ENCODE data around the gene ZNF354B. TPM values are rescaled to one million over a fixed set of nuclear protein-coding genes. Genes with fewer than 3 reads are reported as not detected.
"Not testable (repeated sequence)": the region's sequence is repeated elsewhere in the genome, so short reads cannot be mapped to it uniquely, and the experiment has no call there.

The ZNF354B gene
- total RNA-seq, 1 donor from 2014 or later = 15.7 TPM

DNA sequence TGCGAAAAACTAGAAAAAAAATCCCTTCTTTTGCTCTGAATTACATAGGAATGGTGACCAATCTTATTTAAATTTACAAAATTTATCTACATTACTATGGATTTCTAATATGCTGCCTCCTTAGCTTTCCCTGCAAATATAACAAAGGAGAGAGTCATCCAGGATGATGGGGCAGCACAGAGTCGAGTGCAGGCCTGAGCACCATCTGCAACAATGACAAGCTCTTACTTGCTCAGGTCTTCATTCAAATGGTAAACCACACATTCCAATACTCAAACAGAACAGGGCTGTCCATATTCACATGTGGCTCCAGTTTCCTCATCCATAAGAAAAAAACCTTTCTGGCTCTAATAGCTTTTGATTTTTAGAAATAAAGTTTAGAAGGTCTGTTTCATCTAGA is 33.5 kb upstream of the ZNF354B start:
- ATAC-seq = no peak
- Histone ChIP-seq H3K4me3 (no peak overlapping the region), H3K27me3 (no peaks in the 10 kb centered on the region), H3K36me3 (no peaks in the 10 kb centered on the region), H3K4me1 (no peaks in the 10 kb centered on the region), H3K27ac (no peak overlapping the region), H3K9me3 (no peaks in the 10 kb centered on the region)
- intact Hi-C loops (cut with DNase I) = no loop called here
- TF ChIP-seq, protein P1, sequence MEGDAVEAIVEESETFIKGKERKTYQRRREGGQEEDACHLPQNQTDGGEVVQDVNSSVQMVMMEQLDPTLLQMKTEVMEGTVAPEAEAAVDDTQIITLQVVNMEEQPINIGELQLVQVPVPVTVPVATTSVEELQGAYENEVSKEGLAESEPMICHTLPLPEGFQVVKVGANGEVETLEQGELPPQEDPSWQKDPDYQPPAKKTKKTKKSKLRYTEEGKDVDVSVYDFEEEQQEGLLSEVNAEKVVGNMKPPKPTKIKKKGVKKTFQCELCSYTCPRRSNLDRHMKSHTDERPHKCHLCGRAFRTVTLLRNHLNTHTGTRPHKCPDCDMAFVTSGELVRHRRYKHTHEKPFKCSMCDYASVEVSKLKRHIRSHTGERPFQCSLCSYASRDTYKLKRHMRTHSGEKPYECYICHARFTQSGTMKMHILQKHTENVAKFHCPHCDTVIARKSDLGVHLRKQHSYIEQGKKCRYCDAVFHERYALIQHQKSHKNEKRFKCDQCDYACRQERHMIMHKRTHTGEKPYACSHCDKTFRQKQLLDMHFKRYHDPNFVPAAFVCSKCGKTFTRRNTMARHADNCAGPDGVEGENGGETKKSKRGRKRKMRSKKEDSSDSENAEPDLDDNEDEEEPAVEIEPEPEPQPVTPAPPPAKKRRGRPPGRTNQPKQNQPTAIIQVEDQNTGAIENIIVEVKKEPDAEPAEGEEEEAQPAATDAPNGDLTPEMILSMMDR (IDR thresholded peaks at IDR 0.05) = no peak
- DNase-seq = no peak

DNA sequence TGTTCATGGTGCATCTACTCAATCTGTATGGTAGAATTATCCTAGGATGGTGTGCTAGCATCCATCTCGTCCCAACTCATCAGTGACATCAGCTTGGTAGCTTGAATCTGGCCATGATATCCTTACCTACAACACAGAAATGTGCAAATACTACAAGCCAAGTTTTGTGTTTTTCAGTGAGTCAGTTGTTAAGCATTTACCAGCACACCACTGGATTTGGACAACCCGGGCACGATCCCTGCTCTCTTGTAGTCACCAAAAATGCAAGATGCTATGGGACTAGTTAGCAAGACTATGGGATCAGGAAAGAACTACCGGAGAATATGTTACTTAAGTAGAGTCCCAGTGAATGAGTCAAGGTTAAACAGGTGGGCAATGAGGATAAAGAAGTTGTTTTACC is 32.1 kb upstream of the ZNF354B start:
- Histone ChIP-seq H3K36me3 (no peaks in the 10 kb centered on the region), H3K4me1 (no peaks in the 10 kb centered on the region), H3K27ac (no peak overlapping the region), H3K4me3 (no peak overlapping the region), H3K9me3 (no peaks in the 10 kb centered on the region), H3K27me3 (no peaks in the 10 kb centered on the region)
- TF ChIP-seq, protein P1 (IDR thresholded peaks at IDR 0.05) = no peak
- no peak for DNase-seq
- intact Hi-C loops (cut with DNase I) = no loop called here
- no peak for ATAC-seq

DNA sequence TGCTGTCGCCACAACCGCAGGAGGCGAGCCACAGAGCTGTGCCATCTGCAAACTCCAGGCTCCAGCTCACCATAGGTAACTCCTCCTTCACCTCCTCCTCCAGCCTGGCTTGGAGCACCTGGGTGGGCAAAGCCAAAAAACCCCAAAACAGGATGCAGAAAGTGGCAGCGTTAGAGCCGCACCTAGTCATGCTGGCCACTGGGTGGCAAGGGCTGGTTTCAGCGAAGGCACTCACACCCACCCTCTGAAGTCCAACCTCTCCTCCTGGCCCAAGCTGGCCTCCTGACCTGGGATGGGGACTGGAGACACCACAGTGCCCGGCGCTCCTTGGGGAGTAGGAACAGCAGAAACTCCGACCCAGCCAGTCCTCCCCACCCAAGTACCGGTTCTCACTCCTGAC is 28.7 kb upstream of the ZNF354B start:
- TF ChIP-seq, protein P1 (IDR thresholded peaks at IDR 0.05) = no peak
- Histone ChIP-seq H3K27me3 (no peaks in the 10 kb centered on the region), H3K4me1 (no peaks in the 10 kb centered on the region), H3K27ac (no peak overlapping the region), H3K36me3 (no peaks in the 10 kb centered on the region), H3K4me3 (no peak overlapping the region), H3K9me3 (no peaks in the 10 kb centered on the region)
- DNase-seq (no peak), ATAC-seq (no peak)
- intact Hi-C loops (cut with DNase I) = no loop called here

DNA sequence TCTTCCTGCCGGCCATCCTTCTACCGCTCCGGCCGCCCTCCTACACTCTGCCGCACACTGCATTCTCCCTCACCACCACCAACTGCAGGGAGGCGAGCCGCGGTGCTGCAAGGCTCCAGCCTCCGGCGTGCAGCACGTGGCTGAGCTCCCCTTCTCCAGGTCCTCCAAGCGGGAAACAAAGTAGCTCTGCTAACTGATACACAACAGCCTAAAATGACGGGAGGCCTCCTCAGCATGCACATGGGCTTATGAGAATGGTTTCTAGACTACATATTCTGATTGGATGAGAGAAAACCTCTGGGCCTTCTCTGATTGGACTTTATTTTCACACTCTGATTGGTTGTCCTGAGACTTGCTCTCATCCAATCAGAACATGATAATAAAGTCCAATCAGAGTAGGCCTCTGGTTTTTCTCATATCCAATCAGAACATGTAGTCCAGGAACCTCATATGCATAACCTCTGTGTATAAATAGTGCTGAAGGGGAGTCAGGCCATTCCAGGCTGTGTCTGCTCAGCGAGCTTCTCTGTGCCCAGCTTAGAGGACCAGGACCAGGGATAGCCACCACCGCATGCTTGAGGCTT is 27.0 kb upstream of the ZNF354B start:
- no peak for DNase-seq
- TF ChIP-seq, protein P1 (IDR thresholded peaks at IDR 0.05) = no peak
- H3K27me3 ChIP-seq = no peaks in the 10 kb centered on the region
- no peaks in the 10 kb centered on the region for H3K9me3 ChIP-seq
- H3K36me3 ChIP-seq = no peaks in the 10 kb centered on the region
- no peak for ATAC-seq
- no peak overlapping the region for H3K4me3 ChIP-seq
- H3K4me1 ChIP-seq = no peaks in the 10 kb centered on the region
- H3K27ac ChIP-seq = no peak overlapping the region
- intact Hi-C loops (cut with DNase I) = no loop called here

DNA sequence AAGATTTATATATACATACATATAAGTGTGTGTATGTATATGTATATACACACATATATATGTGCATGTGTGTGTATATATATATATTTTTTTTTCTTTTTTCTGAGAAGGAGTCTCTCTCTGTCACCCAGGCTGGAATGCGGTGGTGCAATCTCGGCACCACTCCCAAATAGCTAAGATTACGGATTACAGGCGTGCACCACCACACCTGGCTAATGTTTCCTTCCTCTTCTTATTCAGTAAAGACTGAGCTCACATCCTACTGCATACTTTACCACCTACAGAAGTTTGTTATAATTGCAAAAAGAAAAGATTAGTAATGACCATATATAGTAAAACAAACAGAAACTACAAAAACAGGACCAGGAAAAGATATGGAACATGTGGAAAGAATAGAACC is 23.1 kb upstream of the ZNF354B start:
- no peaks in the 10 kb centered on the region for H3K9me3 ChIP-seq
- no peak overlapping the region for H3K4me3 ChIP-seq
- no peak for DNase-seq
- ATAC-seq = no peak
- intact Hi-C loops (cut with DNase I) = no loop called here
- TF ChIP-seq, protein P1 (IDR thresholded peaks at IDR 0.05) = no peak
- H3K27ac ChIP-seq = no peak overlapping the region
- H3K27me3 ChIP-seq = no peaks in the 10 kb centered on the region
- H3K4me1 ChIP-seq = no peaks in the 10 kb centered on the region
- H3K36me3 ChIP-seq = no peaks in the 10 kb centered on the region

DNA sequence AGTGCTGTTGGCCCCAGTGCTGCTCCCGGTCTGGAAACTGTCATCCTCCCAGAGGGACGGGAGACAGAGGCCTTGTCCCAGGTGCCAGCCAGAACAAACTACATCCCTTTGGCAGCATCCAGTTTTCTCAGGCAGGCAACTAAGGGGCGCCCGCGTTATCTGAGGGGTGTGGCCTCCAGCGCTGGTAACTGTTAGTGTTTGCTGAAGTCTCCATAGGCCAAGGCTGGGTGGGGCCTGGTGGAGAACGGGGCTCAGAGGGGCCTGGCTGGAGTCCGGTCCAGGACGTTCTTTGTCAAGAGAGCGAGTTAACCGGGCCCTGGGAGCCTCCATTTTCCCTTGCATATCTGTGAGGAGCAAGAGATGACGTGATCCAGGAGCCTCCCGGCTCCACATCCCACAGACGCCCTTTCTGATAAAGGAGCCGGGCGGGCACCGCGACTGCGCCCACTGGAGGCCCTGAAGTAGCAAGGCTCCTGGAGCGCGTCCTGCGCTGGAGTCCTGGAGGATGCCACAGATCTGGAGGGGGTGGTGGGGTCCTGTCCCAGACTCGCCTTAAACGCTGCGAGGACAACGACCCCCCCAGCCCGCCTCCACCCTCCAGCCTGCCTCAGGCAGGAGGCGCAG is 20.9 kb upstream of the ZNF354B start:
- H3K4me1 ChIP-seq; DNase-seq; intact Hi-C loops (cut with DNase I); H3K36me3 ChIP-seq; H3K4me3 ChIP-seq; H3K27ac ChIP-seq; H3K27me3 ChIP-seq; H3K9me3 ChIP-seq: not testable (repeated sequence)
- peak; percentile 6 for ATAC-seq
